Mucosa of rectum (tissue), 2 donors: ENCODE results near the gene MBNL2.

Experiments
- H3K27ac ChIP-seq, 2 donors: one replicate each; pipeline ENCODE4 v1.7.0; 2013; ENCODE audit warnings: inconsistent platforms in 2 of 2, low read depth in 2 of 2, low read length in 2 of 2
- H3K27me3 ChIP-seq, 2 donors: one replicate each; pipeline ENCODE4 v1.7.0; 2013; ENCODE audit warnings: low read length in 2 of 2; ENCODE audit not compliant: control insufficient read depth in 2 of 2, insufficient read depth in 2 of 2
- H3K36me3 ChIP-seq, 2 donors: one replicate each; pipeline ENCODE4 v1.7.0; 2013; ENCODE audit warnings: low read length in 2 of 2; ENCODE audit not compliant: control insufficient read depth in 2 of 2, insufficient read depth in 2 of 2
- H3K4me1 ChIP-seq, 2 donors: one replicate each; pipeline ENCODE4 v1.7.0; 2013; ENCODE audit warnings: low read length in 2 of 2, mild to moderate bottlenecking in 1 of 2; ENCODE audit not compliant: control insufficient read depth in 2 of 2, insufficient read depth in 2 of 2
- H3K4me3 ChIP-seq, 2 donors: one replicate each; pipeline ENCODE4 v1.7.0; 2013; ENCODE audit warnings: low read length in 2 of 2
- H3K9ac ChIP-seq, 2 donors: one replicate each; pipeline ENCODE4 v1.7.0; 2013; ENCODE audit warnings: low read length in 2 of 2, low read depth in 1 of 2, mild to moderate bottlenecking in 1 of 2
- H3K9me3 ChIP-seq, 2 donors: one replicate each; pipeline ENCODE4 v1.7.0; 2013; ENCODE audit warnings: low read length in 2 of 2; ENCODE audit not compliant: control insufficient read depth in 2 of 2
- donor health status: healthy.
- donor health status: Normal muscosa, but diverticular disease.

Gene MBNL2

GRCh38 chr13:97395447-97396136 lies 173.5 kb downstream of the MBNL2 start:
- H3K9me3 ChIP-seq = no peaks in the 10 kb centered on the region
- peaks cover 0 to 4% of the 10 kb centered on the region in 2 donors for H3K4me1 ChIP-seq
- no peaks in the 10 kb centered on the region for H3K27me3 ChIP-seq
- no peak overlapping the region for H3K27ac ChIP-seq
- H3K9ac ChIP-seq = no peak overlapping the region
- H3K36me3 ChIP-seq = peaks cover 3 to 9% of the 10 kb centered on the region in 2 donors
- H3K4me3 ChIP-seq = no peak overlapping the region

DNA sequence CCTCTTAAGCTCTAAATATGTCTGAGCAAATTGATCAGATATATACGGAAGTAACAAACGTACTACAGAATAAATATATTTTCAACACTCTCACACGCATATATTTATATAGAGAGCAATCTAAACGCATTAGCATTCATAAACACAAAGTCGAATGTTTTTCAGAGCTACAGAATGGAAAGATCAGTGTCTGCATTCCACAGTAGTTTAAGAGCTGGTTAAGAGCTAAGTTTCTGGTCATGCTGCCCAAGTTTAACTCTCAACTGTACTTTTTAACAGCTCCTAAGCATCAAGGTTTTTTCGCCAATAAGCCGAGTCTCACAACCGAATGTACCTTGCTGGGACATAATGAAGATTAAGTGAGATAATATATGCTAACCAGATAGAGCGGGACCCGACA lies 175.1 kb downstream of the MBNL2 start:
- H3K4me3 ChIP-seq = no peak overlapping the region
- no peak overlapping the region for H3K9ac ChIP-seq
- no peaks in the 10 kb centered on the region for H3K4me1 ChIP-seq
- H3K9me3 ChIP-seq = no peaks in the 10 kb centered on the region
- H3K27me3 ChIP-seq = no peaks in the 10 kb centered on the region
- H3K36me3 ChIP-seq = peaks cover 0 to 3% of the 10 kb centered on the region in 2 donors
- no peak overlapping the region for H3K27ac ChIP-seq

DNA sequence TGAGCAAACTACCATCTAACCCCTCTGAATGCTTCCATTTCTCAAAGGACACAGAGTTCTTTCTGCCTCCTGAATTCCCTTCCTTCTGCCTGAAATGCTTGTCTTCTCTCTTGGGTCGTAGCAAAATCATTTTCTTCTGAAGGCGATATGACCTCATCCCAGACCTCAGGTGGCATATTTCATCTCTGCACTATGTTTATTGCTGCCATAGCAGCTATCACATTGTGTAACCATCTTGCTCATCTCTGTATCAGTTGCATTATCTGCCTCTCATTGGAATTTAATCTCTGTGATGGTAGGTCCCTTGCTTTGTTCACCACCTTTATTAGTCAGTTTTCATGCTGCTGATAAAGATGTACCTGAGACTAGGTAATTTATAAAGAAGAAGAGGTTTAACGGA lies 179.3 kb downstream of the MBNL2 start:
- no peaks in the 10 kb centered on the region for H3K9me3 ChIP-seq
- no peaks in the 10 kb centered on the region for H3K36me3 ChIP-seq
- no peaks in the 10 kb centered on the region for H3K4me1 ChIP-seq
- no peak overlapping the region for H3K9ac ChIP-seq
- no peak overlapping the region for H3K4me3 ChIP-seq
- no peak overlapping the region for H3K27ac ChIP-seq
- no peaks in the 10 kb centered on the region for H3K27me3 ChIP-seq

- Histone ChIP-seq H3K9ac (no peak overlapping the region), H3K27ac (no peak overlapping the region), H3K27me3 (no peaks in the 10 kb centered on the region), H3K4me1 (no peaks in the 10 kb centered on the region), H3K9me3 (no peaks in the 10 kb centered on the region), H3K36me3 (no peaks in the 10 kb centered on the region), H3K4me3 (no peak overlapping the region)
These were observed 182.0 kb downstream of the MBNL2 start for GRCh38 chr13:97403893-97404750.

DNA sequence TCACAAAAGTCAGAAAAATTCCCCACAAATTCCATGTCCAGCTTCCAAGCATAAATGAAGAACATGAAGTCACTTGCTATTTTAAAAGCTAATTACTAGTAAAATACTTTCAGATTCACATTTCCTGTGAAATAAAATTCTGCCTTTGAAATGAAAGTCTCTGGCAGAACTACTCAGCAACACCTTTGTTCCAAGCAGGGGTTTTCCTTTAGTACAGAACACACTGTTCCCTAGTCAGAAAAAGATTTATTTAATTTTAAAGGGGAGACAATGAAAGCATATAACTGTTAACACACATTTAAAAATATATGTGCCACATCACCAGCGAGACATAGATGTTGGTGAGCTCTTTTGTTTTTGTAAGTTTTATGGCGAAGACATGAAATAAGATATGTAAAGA lies 185.4 kb downstream of the MBNL2 start:
- Histone ChIP-seq H3K27me3 (no peaks in the 10 kb centered on the region), H3K4me1 (no peaks in the 10 kb centered on the region), H3K36me3 (no peaks in the 10 kb centered on the region), H3K4me3 (no peak overlapping the region), H3K9ac (no peak overlapping the region), H3K9me3 (no peaks in the 10 kb centered on the region), H3K27ac (no peak overlapping the region)

- H3K36me3 ChIP-seq = no peaks in the 10 kb centered on the region
These were observed 186.8 kb downstream of the MBNL2 start for GRCh38 chr13:97408938-97409337.

GRCh38 chr13:97411984-97412383 lies 189.9 kb downstream of the MBNL2 start:
- H3K27me3 ChIP-seq = no peaks in the 10 kb centered on the region
- H3K4me3 ChIP-seq = no peak overlapping the region
- H3K27ac ChIP-seq = no peak overlapping the region
- no peaks in the 10 kb centered on the region for H3K36me3 ChIP-seq
- no peak overlapping the region for H3K9ac ChIP-seq
- no peaks in the 10 kb centered on the region for H3K4me1 ChIP-seq
- H3K9me3 ChIP-seq = no peaks in the 10 kb centered on the region

More at GRCh38 chr13:97408938-97409337, 186.8 kb downstream of the MBNL2 start:
- no peak overlapping the region for H3K9ac ChIP-seq
- H3K27ac ChIP-seq = no peak overlapping the region
- H3K27me3 ChIP-seq = no peaks in the 10 kb centered on the region
- H3K9me3 ChIP-seq = no peaks in the 10 kb centered on the region
- H3K4me1 ChIP-seq = no peaks in the 10 kb centered on the region
- H3K4me3 ChIP-seq = no peak overlapping the region

DNA sequence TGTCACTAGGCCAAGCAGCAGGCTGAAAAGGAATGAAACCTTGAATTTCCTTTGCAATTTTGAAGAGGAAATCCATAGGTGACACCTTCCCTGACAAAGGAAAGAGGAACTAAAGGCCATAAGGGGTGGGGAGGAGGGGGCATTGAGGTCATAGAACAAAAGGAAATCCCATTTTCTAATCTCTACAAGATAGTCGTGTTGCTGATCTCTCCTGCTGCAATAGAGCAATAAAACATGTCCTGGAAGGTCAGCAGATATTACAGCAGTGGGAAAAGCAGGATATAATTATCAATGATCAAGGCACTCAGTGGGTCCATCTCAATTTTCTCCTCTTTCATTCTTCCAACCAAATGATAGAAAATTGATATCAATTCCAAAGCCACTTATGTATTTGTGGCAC lies 191.6 kb downstream of the MBNL2 start:
- H3K27me3 ChIP-seq = no peaks in the 10 kb centered on the region
- H3K27ac ChIP-seq = no peak overlapping the region
- H3K9me3 ChIP-seq = no peaks in the 10 kb centered on the region
- H3K9ac ChIP-seq = no peak overlapping the region
- no peaks in the 10 kb centered on the region for H3K36me3 ChIP-seq
- H3K4me3 ChIP-seq = no peak overlapping the region
- no peaks in the 10 kb centered on the region for H3K4me1 ChIP-seq

GRCh38 chr13:97414392-97414791 lies 192.3 kb downstream of the MBNL2 start:
- Histone ChIP-seq H3K36me3 (no peaks in the 10 kb centered on the region), H3K27ac (no peak overlapping the region), H3K27me3 (no peaks in the 10 kb centered on the region), H3K9me3 (no peaks in the 10 kb centered on the region), H3K4me1 (no peaks in the 10 kb centered on the region), H3K9ac (no peak overlapping the region), H3K4me3 (no peak overlapping the region)

DNA sequence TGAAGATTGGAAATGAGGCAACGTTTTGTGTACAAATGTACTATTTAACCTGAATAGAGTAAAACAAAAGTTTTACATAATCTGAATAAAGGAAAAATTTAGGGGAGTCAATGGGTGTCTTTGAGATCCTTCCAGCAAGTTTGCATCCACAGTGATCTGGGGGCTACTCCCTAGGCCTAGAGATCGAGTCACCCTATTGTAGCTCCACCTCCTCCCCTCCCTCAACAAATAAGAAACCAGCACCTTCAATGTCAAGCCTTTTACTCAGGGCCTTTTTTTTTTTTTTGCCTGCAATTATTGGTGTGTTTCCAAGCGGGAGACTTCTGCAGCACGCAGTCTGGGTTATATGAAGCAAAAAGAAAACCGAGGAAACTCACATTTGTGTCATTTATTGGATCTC lies 195.6 kb downstream of the MBNL2 start:
- H3K36me3 ChIP-seq = no peaks in the 10 kb centered on the region
- H3K27me3 ChIP-seq = no peaks in the 10 kb centered on the region
- H3K4me3 ChIP-seq = no peak overlapping the region
- no peak overlapping the region for H3K9ac ChIP-seq
- no peak overlapping the region for H3K27ac ChIP-seq
- no peaks in the 10 kb centered on the region for H3K9me3 ChIP-seq
- H3K4me1 ChIP-seq = peaks cover 2 to 3% of the 10 kb centered on the region in 2 donors
